HG03064 (cell line): ENCODE data around the gene AHR.
"Not testable (repeated sequence)": the region's sequence is repeated elsewhere in the genome, so short reads cannot be mapped to it uniquely, and the experiment has no call there.

Source experiments
- ATAC-seq: cut with Tn5 transposase; IDR thresholded peaks from one replicate; pipeline ENCODE4 v1.9.1; 2021; ENCODE audit warnings: low read depth; ENCODE audit not compliant: unreplicated experiment

Gene AHR

DNA sequence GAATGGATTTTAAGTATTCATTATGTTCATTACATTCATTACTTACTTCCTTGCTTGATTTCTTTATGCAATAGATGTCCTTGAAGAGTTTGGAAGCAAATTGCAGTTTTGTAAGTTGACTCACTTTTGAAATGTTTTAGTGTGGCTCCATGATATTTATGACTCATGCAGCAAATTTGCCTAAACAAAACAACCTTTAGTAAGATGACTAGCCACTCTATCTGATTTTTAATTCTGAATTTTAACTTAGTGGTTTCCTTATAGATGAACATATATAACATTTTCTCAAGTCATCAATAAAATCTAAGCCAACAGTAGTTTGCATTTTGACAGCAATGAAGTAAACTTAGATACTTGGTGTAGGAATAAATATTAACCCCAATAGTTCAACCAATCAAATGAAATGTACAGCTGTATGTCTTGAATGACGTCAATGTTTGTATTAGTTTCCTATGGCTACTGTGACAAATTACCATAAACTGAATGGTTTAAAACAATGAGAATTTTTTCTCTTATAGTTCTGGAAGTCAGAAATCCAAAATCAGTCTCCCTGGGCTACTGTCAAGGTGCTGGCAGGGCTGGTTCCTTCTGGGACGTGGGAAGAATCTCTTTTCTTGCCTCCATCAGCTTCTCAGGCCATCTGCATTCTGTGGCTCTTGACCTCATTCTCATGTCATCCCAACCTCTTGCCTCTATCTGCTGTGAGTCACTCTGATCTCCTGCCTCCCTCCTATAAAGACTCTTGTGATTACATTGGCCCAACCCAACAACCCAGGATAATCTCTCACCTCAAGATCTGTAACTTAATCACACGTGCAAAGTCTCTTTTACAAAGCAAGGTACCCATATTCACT lies 73.4 kb downstream of the AHR start:
- ATAC-seq: no peak

DNA sequence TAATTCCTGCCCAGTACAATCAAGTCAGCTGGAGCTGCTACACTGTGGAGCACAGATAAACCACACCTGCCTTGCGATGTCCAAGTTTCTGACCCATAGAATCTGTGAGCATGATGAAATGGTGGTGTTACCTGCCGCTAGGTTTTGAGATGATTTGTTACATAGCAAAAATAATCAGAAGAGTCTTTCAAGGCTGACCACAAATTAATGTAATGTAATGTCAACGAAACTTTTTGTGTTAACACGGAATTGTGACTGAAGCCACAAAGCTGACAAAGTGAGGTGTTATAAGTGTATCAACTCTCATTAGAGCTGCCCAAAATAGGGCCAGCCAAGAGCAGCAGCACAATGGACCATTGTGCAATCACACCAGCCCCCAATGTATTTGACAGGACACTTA lies 75.7 kb downstream of the AHR start:
- ATAC-seq: no peak

DNA sequence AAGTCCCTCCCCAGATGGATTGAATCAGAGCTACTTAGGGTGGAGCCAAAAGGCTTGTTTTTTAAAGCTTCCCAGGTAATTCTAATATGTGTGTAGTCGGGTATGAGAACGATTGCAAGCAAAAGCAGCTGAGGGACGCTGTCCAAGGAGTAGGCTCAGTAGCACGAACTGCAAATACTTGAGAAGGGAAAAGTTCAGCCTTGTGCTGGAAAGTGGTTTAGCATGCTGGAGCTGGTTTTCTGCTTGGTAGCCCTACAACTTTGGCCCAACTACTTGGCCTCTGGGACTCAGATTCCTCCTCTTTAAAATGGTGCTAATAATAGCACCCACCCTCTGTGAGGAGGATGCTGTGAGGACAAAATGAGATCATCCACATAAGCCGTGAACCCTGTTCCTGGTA lies 76.2 kb downstream of the AHR start:
- no peak for ATAC-seq

DNA sequence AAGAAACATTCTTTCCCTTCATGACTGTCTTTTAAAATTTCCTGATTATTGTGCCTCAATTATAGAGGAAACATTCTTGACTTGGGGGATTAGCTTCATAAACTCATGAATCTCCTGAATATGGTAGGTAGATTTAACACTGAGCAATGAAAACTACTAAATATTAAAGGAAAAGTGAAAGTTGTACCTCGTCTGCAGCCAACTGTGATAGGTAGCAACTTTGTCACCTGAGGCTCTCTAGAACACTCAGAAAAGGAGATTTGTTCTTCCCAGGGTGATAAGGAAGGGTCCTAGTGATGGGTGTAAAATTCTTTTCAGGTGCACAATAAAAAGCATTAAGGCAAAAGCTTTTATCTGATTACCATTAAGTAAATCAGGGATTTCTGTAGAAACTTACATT lies 78.1 kb downstream of the AHR start:
- ATAC-seq: no peak

DNA sequence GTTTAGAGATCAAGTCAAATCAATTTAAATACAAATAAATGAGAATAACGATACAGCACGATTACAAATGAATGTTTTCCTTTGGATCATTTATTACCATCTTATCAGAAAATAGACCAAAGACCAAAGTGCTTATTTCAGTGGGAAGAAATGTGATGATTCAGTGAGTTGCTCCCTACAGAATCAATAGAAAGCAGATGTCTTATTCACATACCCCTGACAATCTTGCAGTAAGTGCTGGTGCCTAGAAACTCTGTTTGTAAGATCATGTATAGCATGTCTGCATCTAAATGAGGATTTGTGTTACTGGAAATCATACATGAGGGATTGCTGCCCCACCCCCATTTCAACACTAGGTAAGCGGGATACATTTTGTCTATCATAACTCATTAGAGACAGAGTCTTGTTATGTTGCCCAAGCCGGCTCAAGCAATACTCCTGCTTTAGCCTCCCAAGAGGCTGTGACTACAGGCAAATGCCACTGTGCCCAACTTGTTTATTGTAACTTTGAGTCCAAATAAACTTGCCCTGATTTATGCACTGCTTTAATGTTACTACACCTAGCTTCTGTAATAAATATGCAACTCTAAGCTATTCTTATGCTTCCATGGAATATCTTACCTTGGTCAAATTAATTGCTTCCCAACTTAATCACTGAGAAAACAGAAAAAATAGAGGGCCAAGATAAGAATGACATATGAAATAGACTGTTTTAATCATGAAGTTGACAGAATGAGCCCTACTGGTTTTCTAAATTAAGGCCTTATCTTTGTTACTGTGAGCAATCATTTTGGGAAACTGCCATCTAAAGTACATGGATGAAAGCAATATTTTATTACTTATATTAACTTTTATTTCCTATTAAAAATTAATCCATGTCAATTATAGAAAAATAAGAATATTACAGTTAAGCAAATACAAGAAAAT lies 82.5 kb downstream of the AHR start:
- ATAC-seq: no peak

DNA sequence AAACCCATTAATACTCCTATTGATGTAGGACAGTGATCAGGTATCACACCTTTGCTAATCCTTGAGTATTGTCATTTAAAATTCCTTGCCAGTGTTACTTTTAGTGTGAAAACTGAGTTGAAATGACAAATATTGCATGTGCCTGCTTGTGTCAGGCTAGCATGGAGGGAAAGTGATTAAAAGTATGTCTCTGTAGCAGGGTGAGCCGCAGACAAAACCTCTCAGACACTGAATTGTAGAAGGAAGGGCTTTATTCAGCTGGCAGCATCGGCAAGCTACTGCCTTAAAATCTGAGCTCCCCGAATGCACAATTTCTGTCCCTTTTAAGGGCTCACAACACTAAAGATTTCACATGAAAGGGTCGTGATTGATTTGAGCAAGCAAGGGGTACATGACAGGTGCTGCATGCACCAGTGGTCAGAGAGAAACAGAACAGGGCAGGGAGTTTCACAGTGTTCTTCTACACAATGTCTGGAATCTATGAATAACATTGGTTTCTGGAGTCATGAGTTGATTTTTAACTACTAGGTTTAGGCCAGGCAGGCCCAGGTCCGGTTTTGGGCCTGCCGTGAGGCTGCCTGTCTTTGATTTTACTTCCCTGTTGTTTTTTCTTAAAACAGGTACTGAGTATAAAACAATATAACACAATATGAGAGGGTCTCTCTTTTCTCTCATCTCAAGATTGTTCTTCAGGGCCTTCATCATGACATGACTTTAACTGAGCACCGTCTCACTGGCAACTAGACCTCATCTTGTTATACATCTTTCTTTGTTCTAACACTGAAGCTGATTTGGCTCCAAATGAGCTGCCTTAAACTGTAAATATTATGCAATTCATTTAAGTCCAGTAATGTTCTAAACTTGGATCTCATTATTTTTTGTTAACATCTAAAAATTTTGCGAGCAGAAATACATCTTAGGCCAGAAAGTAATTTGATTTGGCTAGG lies 84.2 kb downstream of the AHR start:
- ATAC-seq: not testable (repeated sequence)

DNA sequence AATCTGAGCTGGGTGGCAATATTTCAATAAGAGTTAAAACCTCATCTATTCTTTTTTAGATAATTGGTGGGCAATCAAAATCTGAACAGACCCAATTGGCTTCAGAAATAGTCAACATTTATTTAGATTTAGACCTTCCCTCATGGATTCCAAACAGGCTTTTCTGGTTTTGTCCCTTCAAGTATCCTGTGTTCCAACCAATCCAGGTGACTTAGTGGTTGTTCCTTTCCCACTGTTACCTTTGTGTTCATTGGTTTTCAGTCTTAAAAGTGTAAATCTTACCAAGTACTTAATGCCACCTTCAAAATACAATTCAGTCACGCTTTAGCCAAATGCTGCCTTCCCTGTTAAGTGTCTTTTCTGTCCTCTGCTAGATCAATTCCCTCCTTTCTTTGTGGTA lies 85.9 kb downstream of the AHR start:
- no peak for ATAC-seq

DNA sequence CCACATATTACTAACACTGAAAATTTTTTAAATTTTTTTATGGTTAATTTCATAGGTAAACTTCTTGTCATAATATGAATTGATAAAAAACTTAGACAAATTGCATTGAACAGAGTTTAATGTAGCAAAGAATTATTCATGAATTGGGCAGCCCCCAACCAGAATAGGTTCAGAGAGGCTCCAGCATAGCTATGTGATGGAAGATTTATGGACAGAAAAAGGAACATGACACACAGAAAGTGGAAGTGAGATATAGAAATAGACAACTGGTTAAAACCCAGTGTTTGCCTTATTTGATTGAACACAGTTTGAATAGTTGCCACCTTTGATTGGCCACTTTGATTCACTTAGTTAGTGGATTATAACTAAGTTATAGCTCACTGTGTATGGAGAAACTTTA lies 87.2 kb downstream of the AHR start:
- no peak for ATAC-seq

DNA sequence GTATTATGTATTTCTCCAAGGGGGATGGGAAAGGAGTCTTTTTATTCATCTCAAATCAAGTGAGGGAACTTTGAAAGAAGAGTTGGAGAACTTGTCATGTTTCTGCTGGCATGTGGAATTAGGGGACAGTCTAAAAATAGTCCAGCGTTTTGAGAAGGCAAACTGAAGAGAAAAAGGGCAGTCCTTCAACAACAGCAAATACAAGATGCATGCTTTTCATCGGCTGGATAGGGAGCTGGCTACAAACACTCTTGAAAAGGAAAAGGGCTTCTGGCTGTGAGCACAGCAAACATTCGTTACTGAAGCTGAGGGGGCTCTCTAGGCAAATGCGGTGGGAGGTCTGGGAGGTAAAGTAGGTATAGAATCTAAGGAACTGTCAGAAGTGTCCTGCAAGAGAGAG lies 91.9 kb downstream of the AHR start:
- no peak for ATAC-seq

DNA sequence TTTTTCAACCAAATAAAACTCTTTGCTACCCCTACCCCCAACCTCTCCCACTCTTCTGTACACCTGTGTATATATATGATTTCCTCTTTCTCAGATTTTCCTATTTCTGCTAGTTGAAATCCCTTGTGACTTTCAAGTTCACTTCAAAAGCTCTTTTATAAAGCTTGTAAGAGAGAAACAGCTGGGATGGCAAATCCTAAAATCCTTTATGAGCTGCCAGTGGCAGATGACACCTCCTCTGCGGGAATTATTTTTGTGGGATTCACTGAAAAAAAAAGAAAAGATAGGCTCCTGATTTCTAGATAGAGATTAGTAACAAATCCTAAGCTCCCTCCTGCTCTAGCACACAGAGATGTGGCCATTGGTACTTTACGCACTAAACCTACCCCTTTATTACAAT lies 92.9 kb downstream of the AHR start:
- ATAC-seq: no peak

DNA sequence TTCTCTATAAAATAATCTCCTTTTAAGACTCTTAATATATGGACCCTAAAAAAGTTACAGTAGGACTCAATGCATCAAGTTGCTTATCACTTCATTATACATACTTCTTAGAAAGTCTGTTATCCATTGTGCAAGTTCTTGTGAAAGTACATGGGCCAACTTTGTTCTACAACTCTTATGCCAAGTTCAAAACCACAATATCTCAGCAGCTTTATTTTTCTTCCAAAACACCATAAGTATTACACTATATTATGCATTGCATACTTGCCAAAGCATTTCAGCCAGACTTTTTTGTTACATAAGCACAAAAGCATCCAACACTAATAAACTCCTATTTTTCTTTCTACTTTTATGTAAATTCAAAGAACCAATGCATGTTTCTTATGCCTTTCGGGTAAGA lies 94.4 kb downstream of the AHR start:
- ATAC-seq: no peak

DNA sequence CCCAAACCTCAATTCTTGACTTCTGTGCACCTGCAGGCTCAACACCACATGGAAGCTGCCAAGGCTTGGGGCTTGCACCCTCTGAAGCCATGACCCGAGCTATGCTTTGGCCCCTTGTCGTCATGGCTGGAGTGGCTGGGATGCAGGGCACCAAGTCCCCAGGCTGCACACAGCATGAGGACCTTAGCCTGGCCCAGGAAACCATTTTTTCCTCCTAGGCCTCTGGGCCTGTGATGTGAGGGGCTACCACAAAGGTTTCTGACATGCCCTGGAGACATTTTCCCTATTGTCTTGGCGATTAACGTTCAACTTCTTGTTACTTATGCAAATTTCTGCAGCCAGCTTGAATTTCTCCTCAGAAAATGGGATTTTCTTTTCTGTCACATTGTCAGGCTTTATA lies 96.1 kb downstream of the AHR start:
- not testable (repeated sequence) for ATAC-seq
